NCI-H187 (cell line): ENCODE results near the gene DPF3.

Source experiments
- DNase-seq, 2 experiments: peaks; one replicate each; lab custom pipeline; 2025; lab: John Stamatoyannopoulos, UW

The DPF3 gene

DNA sequence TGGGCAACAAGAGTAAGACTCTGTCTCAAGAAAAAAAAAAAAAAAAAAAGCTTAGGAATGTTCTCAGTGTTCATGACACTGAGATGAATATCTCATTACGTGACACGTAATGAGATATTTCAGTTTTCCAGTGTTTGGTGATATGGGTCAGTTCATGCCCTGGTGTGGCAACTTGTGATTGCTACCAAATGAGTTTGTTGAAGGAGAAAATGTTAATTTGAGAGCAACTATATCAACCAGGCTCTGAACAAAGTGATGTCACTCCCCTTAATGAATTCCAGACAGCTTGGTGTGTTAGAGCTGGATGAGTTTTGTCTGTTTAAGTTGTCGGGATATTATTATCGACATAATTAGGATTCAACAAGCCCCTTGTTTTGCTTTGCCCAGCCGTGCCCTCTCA, 211.7 kb downstream of the DPF3 start:
- DNase-seq = no peak

- no peak for DNase-seq
Observed at GRCh38 chr14:72680853-72681640, 212.9 kb downstream of the DPF3 start.

- peak in 1 of 2 experiments; percentile 33 for DNase-seq
Observed at GRCh38 chr14:72679536-72680151, 214.3 kb downstream of the DPF3 start.

- no peak for DNase-seq
Observed at GRCh38 chr14:72679141-72679535, 214.8 kb downstream of the DPF3 start.

GRCh38 chr14:72678356-72678755, 215.5 kb downstream of the DPF3 start:
- no peak for DNase-seq

GRCh38 chr14:72677664-72678063, 216.2 kb downstream of the DPF3 start:
- no peak for DNase-seq

- DNase-seq = no peak
Observed at GRCh38 chr14:72675126-72675525, 218.8 kb downstream of the DPF3 start.

DNA sequence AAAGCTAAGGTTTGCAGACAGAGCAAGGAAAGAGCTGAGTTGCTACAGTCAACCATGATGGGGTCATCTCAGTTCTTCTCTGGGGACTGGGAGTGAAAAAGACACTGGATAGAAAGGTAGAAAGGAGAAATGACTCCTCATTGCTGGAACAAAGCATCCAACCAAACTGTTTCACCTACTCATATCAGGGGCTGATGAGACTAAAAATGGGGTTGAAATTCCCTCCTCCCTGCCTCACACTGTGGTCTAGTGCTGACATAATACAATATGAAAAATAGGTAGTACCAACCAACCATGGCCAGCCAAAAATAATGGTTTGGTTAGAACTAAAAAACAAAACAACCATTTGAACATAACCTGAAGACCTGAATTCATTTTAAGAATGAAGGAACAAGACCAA, 220.7 kb downstream of the DPF3 start:
- no peak for DNase-seq

GRCh38 chr14:72666610-72667009, 227.3 kb downstream of the DPF3 start:
- DNase-seq = no peak

GRCh38 chr14:72665259-72665658, 228.6 kb downstream of the DPF3 start:
- DNase-seq = no peak

DNA sequence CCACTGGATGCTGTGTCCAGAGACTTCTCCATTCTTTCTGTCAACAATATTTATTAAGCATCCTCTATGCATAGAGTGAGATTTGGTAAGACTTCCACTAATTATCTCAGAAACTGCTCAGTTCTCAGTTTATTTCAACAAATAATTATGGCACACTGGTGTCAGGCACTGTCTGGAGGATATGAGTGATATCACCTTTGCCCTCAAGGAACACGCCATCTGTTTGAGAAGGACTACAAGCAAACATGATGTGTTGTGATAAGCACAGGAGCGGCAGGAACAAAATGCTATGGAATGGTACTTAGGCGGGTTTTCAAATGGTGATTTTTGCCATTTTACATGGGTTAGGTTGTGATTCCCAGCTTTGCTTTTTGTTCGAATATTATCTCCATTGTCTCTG, 229.2 kb downstream of the DPF3 start:
- no peak for DNase-seq

- DNase-seq = no peak
Observed at GRCh38 chr14:72663956-72664650, 229.8 kb downstream of the DPF3 start.

GRCh38 chr14:72663076-72663487, 230.8 kb downstream of the DPF3 start:
- DNase-seq = no peak

DNA sequence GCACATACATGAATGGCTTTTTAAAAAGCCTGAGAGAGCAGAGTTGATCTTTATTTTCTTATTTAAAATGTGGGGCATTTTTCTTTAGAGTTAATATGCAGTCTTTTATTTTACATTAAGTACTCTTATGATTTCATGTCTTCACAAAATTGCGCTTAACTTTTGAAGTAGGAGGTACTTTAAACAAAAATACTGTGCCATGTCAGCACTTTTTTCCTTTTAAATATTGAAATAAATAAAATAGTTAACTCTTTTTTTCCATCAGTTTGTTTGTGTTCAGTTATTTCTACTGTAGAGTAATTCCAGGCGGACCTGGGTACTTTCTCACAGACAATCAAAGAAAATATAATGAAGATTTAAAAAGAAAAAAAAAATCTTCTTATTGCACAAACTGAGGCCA, 231.7 kb downstream of the DPF3 start:
- no peak for DNase-seq

- DNase-seq = no peak
Observed at GRCh38 chr14:72657214-72657921, 236.5 kb downstream of the DPF3 start.

- no peak for DNase-seq
Observed at GRCh38 chr14:72653026-72653425, 240.9 kb downstream of the DPF3 start.

- no peak for DNase-seq
Observed at GRCh38 chr14:72652179-72652578, 241.7 kb downstream of the DPF3 start.

GRCh38 chr14:72651714-72652113, 242.2 kb downstream of the DPF3 start:
- DNase-seq = no peak

GRCh38 chr14:72651081-72651480, 242.8 kb downstream of the DPF3 start:
- no peak for DNase-seq

- DNase-seq = no peak
Observed at GRCh38 chr14:72649603-72650227, 244.2 kb downstream of the DPF3 start.

DNA sequence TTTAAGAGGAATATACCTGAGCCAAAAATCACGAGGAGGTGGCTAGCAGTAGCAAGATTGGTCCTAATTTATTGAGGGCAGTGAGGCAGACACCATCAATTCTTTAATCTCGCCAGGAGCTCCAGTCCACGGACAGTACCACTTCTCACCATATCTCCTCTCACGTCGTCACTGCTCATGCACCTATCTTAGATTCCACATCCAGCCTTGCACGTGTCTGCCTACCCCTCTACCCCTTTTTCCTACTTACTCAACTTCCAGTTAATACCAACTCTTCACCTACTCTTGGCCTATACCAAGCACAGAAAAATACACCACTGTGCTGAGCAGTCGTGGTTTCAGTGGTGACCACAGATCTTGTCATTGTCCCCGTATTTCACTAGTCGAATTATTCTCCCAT, 246.1 kb downstream of the DPF3 start:
- DNase-seq = no peak
